K562 (cell line): ENCODE measurements around the gene ANKRD34A. TPM values are rescaled to one million over a fixed set of nuclear protein-coding genes. Genes with fewer than 3 reads are reported as not detected.

Source experiments
- DNMT1 ChIP-seq: fragments of 450-650 bp; IDR thresholded peaks from 2 replicates; pipeline ENCODE4 v1.6.1; 2016; ENCODE audit warnings: antibody characterized with exemption, mild to moderate bottlenecking
- ELF2 ChIP-seq: fragments of 250-450 bp; sonication (Bioruptor Pico); IDR thresholded peaks from 2 replicates; pipeline ENCODE4 v1.5.0; 2021; ENCODE audit warnings: mild to moderate bottlenecking
- FOXJ3 ChIP-seq: sonication (generic); formaldehyde crosslinking; IDR thresholded peaks from 2 replicates; pipeline ENCODE4 v1.4.0; 2020; ENCODE audit warnings: mild to moderate bottlenecking, missing genetic modification reagents
- HEY1 ChIP-seq: fragments of 250-450 bp; sonication (Bioruptor Pico); IDR thresholded peaks from 2 replicates; pipeline ENCODE4 v1.5.0; 2020; ENCODE audit warnings: mild to moderate bottlenecking, moderate library complexity, borderline replicate concordance
- MCM2 ChIP-seq: fragments of 450-650 bp; IDR thresholded peaks from 2 replicates; pipeline ENCODE4 v1.6.1; 2017; ENCODE audit warnings: low read depth, mild to moderate bottlenecking
- MIER1 ChIP-seq: fragments of 450-650 bp; IDR thresholded peaks from 2 replicates; pipeline ENCODE4 v1.6.1; 2016; ENCODE audit warnings: antibody characterized with exemption, mild to moderate bottlenecking, low read depth
- NCOA4 ChIP-seq: fragments of 450-650 bp; IDR thresholded peaks from 2 replicates; pipeline ENCODE4 v1.6.1; 2018; ENCODE audit warnings: mild to moderate bottlenecking; ENCODE audit not compliant: partially characterized antibody
- NR2F6 ChIP-seq: fragments of 450-650 bp; formaldehyde crosslinking; IDR thresholded peaks from 2 replicates; pipeline ENCODE4 v1.4.0; 2020; ENCODE audit warnings: mild to moderate bottlenecking
- POLR3G ChIP-seq: IDR thresholded peaks from 2 replicates; pipeline ENCODE4 v1.6.1; 2011; ENCODE audit not compliant: insufficient read length, insufficient replicate concordance; ENCODE audit errors: extremely low read depth
- ZNF561 ChIP-seq: fragments of 450-650 bp; formaldehyde crosslinking; conservative IDR thresholded peaks from 2 replicates; pipeline ENCODE4 v1.4.0; 2020; ENCODE audit warnings: mild to moderate bottlenecking, moderate library complexity
- polyA plus RNA-seq, 8 experiments: library from polyadenylated mRNA; depleted of rRNA in 4 of 8; stranded (reverse) in 5 of 8; unstranded in 3 of 8; fragments of >200 nt; fragmentation: Nextera tagmentation in 2 of 8; fragmentation: Illumina TruSeq in 1 of 8; extraction: Ambion mirVana in 2 of 8; extraction: Trizol in 1 of 8; gene quantifications; 2 replicates each; pipeline versions ENCODE4 v1.2.1 to v1.2.3, GENCODE V29; 2011 to 2014; ENCODE audit warnings: inconsistent platforms in 1 of 8, missing spikeins in 1 of 8
- total RNA-seq, 7 experiments: library from RNA; depleted of rRNA in 6 of 7; stranded (reverse); fragments of >200 nt in 6 of 7; fragmentation: Illumina TruSeq in 2 of 7; extraction: Trizol in 2 of 7; gene quantifications; 2 replicates each; pipeline versions ENCODE4 v1.2.1 to v1.2.3, GENCODE V29; 2011 to 2021; ENCODE audit warnings: low replicate concordance in 1 of 7
- TF ChIP-seq, protein P1 (sequence below): fragments of 250-450 bp; sonication (Bioruptor Pico); IDR thresholded peaks from 2 replicates; pipeline ENCODE4 v1.5.0; 2021; ENCODE audit warnings: mild to moderate bottlenecking, borderline replicate concordance
- TF ChIP-seq, protein P2 (sequence below): fragments of 250-450 bp; sonication (Bioruptor Pico); IDR thresholded peaks from 2 replicates; pipeline ENCODE4 v1.5.0; 2021; ENCODE audit warnings: mild to moderate bottlenecking, moderate library complexity
- TF ChIP-seq, protein P3 (sequence below): fragments of 150-350 bp; IDR thresholded peaks from 2 replicates; pipeline ENCODE4 v1.6.1; 2014; ENCODE audit warnings: low read depth, mild to moderate bottlenecking, low read length, borderline replicate concordance
- TF ChIP-seq, protein P4 (sequence below), 2 experiments: fragments of 450-650 bp in 1 of 2; sonication (generic) in 1 of 2; formaldehyde crosslinking in 1 of 2; IDR thresholded peaks in 1 of 2; conservative IDR thresholded peaks in 1 of 2; 2 replicates each; pipeline versions ENCODE4 v1.6.1 to v1.8.1; 2016 to 2023; ENCODE audit warnings: mild to moderate bottlenecking in 2 of 2, moderate library complexity in 2 of 2, inconsistent platforms in 1 of 2, missing genetic modification reagents in 1 of 2
- TF ChIP-seq, protein P5 (sequence below): fragments of 450-650 bp; conservative IDR thresholded peaks from 2 replicates; pipeline ENCODE4 v1.6.1; 2016; ENCODE audit warnings: missing genetic modification characterization, low read depth, mild to moderate bottlenecking, missing compliant biosample characterization, moderate library complexity

Gene ANKRD34A
- total and polyA plus RNA-seq, 9 of the 15 experiments (the other 6 are each of a cell fraction or from before 2014, with no cell fraction given) = 0.06 to 1.6 (median 0.43) TPM

DNA sequence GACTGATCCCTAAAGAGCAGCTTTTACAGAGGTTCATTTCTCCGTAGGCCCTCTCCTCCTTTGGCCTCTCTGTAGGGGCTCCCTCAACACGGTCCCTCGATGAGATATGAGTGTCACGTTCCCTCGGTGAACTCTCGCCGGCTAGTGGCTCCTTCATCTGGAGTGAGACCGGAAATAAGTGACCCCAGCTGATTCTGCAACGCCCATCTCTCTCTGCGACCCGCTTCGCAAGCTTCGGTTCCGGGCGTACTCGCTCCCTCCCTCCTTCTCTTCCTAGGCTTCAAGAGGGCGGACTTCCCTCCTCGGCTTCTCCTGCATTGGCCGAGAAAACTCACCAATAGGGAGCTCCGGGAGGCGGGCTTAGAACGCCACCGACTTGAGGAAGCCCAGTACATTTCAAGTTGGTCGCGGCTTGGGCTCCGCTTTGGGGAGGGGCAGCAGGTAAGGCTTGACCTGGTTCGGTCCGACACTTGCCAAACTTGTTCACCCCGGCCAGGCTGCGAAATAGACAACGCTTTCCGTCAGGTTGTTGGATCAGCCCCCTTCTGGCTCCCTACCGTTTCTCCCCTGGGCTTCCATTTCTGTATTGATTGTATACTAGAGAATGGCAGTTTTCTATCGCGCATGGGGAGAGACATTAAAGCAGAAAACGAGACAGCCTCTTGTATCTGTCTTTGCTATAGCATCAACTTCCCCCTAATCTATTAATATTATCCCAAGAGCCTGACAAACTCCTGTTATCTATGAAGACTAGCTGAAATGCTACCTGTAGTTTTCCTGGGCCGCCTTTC is at the start of gene ANKRD34A, which contains the start of gene POLR3GL (continued):
- TF ChIP-seq, protein P1, sequence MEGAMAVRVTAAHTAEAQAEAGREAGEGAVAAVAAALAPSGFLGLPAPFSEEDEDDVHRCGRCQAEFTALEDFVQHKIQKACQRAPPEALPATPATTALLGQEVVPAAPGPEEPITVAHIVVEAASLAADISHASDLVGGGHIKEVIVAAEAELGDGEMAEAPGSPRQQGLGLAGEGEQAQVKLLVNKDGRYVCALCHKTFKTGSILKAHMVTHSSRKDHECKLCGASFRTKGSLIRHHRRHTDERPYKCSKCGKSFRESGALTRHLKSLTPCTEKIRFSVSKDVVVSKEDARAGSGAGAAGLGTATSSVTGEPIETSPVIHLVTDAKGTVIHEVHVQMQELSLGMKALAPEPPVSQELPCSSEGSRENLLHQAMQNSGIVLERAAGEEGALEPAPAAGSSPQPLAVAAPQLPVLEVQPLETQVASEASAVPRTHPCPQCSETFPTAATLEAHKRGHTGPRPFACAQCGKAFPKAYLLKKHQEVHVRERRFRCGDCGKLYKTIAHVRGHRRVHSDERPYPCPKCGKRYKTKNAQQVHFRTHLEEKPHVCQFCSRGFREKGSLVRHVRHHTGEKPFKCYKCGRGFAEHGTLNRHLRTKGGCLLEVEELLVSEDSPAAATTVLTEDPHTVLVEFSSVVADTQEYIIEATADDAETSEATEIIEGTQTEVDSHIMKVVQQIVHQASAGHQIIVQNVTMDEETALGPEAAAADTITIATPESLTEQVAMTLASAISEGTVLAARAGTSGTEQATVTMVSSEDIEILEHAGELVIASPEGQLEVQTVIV (CRISPR knock-in tag) = no peak
- no peak for TF ChIP-seq NR2F6 (CRISPR knock-in tag)
- TF ChIP-seq, protein P2, sequence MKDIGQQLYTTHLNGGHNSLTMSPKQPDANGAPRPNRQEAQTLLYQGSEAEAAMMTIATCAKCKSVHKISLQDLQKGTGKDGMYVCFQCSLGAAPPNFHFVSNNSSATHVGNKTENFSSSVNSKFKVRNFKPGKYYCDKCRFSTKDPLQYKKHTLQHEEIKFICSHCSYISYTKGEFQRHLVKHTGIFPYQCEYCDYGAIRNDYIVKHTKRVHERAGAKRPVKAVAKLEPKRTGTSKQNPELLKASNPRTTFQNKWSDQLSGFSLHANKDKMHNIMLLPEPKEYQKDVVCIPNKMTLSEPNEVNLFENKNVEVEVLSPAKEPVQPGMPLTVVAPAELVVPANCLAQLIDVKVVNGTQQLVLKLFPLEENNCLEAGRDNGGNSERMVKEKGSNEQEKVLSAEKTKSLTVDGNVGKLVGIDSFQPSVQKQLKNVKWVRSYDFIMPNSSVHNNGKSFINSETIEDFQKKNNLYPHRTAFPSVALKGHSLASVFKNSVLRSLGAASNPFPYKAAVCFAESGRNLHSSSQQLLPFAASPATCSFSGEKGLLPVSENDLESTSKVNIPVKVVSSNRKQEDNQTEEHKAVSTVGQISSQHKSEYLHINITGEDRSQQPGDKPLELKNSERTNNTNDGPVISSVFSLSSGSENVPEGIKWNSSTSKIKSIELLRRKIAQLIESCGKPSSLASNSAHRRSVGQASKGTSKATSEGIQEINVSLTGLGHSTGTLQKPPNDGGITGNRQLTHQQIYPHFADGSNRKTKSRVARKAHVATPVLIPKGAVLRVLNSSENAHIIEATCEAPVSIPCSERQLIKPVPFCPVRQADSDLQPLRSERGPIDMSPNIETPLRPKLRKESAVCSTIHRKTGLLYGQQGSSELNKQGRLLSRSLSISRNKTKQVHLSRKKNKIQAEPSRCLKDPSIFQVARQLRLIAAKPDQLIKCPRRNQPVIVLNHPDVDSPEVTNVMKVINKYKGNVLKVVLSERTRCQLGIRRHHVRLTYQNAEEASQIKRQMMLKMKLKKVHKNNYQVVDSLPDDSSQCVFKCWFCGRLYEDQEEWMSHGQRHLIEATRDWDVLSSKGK = no peak
- no peak for TF ChIP-seq POLR3G
- TF ChIP-seq DNMT1 = no peak
- TF ChIP-seq, protein P3, sequence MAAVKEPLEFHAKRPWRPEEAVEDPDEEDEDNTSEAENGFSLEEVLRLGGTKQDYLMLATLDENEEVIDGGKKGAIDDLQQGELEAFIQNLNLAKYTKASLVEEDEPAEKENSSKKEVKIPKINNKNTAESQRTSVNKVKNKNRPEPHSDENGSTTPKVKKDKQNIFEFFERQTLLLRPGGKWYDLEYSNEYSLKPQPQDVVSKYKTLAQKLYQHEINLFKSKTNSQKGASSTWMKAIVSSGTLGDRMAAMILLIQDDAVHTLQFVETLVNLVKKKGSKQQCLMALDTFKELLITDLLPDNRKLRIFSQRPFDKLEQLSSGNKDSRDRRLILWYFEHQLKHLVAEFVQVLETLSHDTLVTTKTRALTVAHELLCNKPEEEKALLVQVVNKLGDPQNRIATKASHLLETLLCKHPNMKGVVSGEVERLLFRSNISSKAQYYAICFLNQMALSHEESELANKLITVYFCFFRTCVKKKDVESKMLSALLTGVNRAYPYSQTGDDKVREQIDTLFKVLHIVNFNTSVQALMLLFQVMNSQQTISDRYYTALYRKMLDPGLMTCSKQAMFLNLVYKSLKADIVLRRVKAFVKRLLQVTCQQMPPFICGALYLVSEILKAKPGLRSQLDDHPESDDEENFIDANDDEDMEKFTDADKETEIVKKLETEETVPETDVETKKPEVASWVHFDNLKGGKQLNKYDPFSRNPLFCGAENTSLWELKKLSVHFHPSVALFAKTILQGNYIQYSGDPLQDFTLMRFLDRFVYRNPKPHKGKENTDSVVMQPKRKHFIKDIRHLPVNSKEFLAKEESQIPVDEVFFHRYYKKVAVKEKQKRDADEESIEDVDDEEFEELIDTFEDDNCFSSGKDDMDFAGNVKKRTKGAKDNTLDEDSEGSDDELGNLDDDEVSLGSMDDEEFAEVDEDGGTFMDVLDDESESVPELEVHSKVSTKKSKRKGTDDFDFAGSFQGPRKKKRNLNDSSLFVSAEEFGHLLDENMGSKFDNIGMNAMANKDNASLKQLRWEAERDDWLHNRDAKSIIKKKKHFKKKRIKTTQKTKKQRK = no peak
- TF ChIP-seq, protein P4, sequence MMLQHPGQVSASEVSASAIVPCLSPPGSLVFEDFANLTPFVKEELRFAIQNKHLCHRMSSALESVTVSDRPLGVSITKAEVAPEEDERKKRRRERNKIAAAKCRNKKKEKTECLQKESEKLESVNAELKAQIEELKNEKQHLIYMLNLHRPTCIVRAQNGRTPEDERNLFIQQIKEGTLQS (IDR thresholded peaks at IDR 0.05) = no peak
- TF ChIP-seq, protein P4 (CRISPR knock-in tag; conservative IDR thresholded peaks at IDR 0.05) = no peak
- TF ChIP-seq, protein P5, sequence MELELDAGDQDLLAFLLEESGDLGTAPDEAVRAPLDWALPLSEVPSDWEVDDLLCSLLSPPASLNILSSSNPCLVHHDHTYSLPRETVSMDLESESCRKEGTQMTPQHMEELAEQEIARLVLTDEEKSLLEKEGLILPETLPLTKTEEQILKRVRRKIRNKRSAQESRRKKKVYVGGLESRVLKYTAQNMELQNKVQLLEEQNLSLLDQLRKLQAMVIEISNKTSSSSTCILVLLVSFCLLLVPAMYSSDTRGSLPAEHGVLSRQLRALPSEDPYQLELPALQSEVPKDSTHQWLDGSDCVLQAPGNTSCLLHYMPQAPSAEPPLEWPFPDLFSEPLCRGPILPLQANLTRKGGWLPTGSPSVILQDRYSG (tag) = no peak
- no peak for TF ChIP-seq ELF2
- no peak for TF ChIP-seq HEY1 (CRISPR knock-in tag)
- no peak for TF ChIP-seq MIER1
- TF ChIP-seq NCOA4 = no peak
- no peak for TF ChIP-seq FOXJ3
- TF ChIP-seq ZNF561 (CRISPR knock-in tag) = no peak
- no peak for TF ChIP-seq MCM2
